OCI-LY1 (cell line): ENCODE measurements around the gene STARD13.

Experiments
- H2AFZ ChIP-seq: fragments of 200-600 bp; sonication (generic), shearing (Covaris generic); 2 replicates; pipeline ENCODE4 v1.6.0; 2014; ENCODE audit warnings: antibody characterized with exemption, mild to moderate bottlenecking, low read length
- H3F3A ChIP-seq: fragments of 200-600 bp; sonication (generic), shearing (Covaris generic); 2 replicates; pipeline ENCODE4 v1.6.0; 2014; ENCODE audit warnings: mild to moderate bottlenecking, antibody characterized with exemption, low read length, moderate library complexity; ENCODE audit not compliant: insufficient read depth
- H3K27ac ChIP-seq: fragments of 200-600 bp; sonication (generic); 2 replicates; pipeline ENCODE4 v1.5.1; 2014; ENCODE audit warnings: low read length, mixed run types, mild to moderate bottlenecking, low read depth; ENCODE audit not compliant: poor library complexity, severe bottlenecking
- H3K27me3 ChIP-seq: fragments of 200-600 bp; sonication (generic); 2 replicates; pipeline ENCODE4 v1.6.0; 2014; ENCODE audit warnings: antibody characterized with exemption, mild to moderate bottlenecking, low read length, moderate library complexity; ENCODE audit not compliant: insufficient read depth
- H3K36me3 ChIP-seq: fragments of 200-600 bp; sonication (generic); 2 replicates; pipeline ENCODE4 v1.6.1; 2014; ENCODE audit warnings: mild to moderate bottlenecking, antibody characterized with exemption, low read length, moderate library complexity, mixed read lengths; ENCODE audit not compliant: insufficient read depth
- H3K4me1 ChIP-seq: fragments of 200-600 bp; sonication (generic); 2 replicates; pipeline ENCODE4 v1.5.1; 2014; ENCODE audit warnings: mild to moderate bottlenecking, low read length, moderate library complexity; ENCODE audit not compliant: insufficient read depth, severe bottlenecking
- H3K4me2 ChIP-seq: fragments of 200-600 bp; sonication (generic), shearing (Covaris generic); 2 replicates; pipeline ENCODE4 v1.6.1; 2014; ENCODE audit warnings: low read length
- H3K4me3 ChIP-seq: fragments of 200-600 bp; sonication (generic); 2 replicates; pipeline ENCODE4 v1.5.1; 2014; ENCODE audit warnings: low read length, low read depth, mild to moderate bottlenecking, mixed read lengths; ENCODE audit not compliant: poor library complexity, severe bottlenecking
- H3K79me2 ChIP-seq: fragments of 200-600 bp; shearing (Covaris generic); 2 replicates; pipeline ENCODE4 v1.6.1; 2016; ENCODE audit warnings: mixed run types, low read length, mixed read lengths; ENCODE audit not compliant: insufficient read depth
- H3K9ac ChIP-seq: fragments of 200-600 bp; sonication (generic), shearing (Covaris generic); 2 replicates; pipeline ENCODE4 v1.6.1; 2014; ENCODE audit warnings: mild to moderate bottlenecking, low read length, mixed read lengths
- H3K9me2 ChIP-seq: fragments of 200-600 bp; sonication (generic), shearing (Covaris generic); 2 replicates; pipeline ENCODE4 v1.6.1; 2014; ENCODE audit warnings: low read depth, mild to moderate bottlenecking, low read length, mixed read lengths
- H3K9me3 ChIP-seq: fragments of 200-600 bp; shearing (Covaris generic); 2 replicates; pipeline ENCODE4 v1.6.1; 2014; ENCODE audit warnings: low read length, mixed read lengths
- H4K20me1 ChIP-seq: fragments of 200-600 bp; sonication (generic), shearing (Covaris generic); 2 replicates; pipeline ENCODE4 v1.6.0; 2016; ENCODE audit warnings: mild to moderate bottlenecking, low read length; ENCODE audit not compliant: insufficient read depth
- EZH2 ChIP-seq: fragments of 200-600 bp; sonication (generic), shearing (Covaris generic); IDR thresholded peaks from 2 replicates; pipeline ENCODE4 v1.8.0; 2017; ENCODE audit warnings: borderline replicate concordance, mixed run types, mild to moderate bottlenecking, antibody characterized with exemption, low read length, moderate library complexity, mixed read lengths
- TF ChIP-seq, protein P1 (sequence below): fragments of 200-600 bp; sonication (generic), shearing (Covaris generic); IDR thresholded peaks from 2 replicates; pipeline ENCODE4 v1.5.1; 2017; ENCODE audit warnings: mild to moderate bottlenecking, antibody characterized with exemption, low read length, moderate library complexity, mixed read lengths

The STARD13 gene

DNA sequence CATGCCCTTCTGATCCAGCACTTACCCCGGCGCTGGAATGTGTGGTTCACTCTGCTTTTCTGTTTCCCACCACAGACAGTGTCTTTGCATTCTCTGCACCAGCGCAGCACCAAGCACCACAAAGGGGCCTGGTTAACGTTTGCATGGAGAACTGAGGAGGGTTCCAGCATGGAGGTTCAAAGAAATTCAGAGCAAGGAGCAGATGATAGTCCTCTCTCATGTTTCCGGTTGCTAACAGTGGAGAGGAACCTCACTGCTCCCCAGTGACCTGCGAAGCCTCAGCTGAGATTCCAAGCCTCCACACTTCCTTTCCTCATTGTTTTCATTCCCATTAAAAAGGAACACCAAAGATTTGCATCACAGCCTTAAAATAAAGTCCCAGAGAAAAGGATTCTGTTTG is 99.7 kb downstream of the STARD13 start:
- H2AFZ ChIP-seq = no peak overlapping the region

DNA sequence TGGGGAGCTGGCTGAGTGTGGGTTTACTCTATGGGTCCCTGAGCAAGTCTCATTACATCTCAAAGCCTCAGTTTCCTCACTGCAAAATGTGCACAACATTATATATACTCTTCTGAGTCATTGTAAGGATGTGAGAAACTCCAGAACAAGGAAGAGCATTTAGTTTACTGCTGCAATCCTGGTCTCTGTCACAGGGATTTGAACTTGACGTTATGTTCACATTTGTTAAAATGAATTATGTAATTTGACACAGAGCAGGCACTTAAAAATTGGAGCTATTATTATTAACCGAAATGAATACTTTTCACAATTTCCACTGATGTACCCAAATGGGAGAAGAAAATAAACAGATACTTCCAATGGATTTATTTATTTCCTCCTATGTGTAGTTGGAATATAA is 101.0 kb downstream of the STARD13 start:
- Histone ChIP-seq H3F3A (no peaks in the 10 kb centered on the region), H3K27ac (no peak overlapping the region), H4K20me1 (no peaks in the 10 kb centered on the region), H3K27me3 (no peaks in the 10 kb centered on the region), H3K9ac (no peak overlapping the region), H3K4me1 (no peaks in the 10 kb centered on the region), H2AFZ (no peak overlapping the region), H3K36me3 (no peaks in the 10 kb centered on the region), H3K4me2 (no peak overlapping the region), H3K9me2 (no peaks in the 10 kb centered on the region), H3K4me3 (no peak overlapping the region), H3K79me2 (no peaks in the 10 kb centered on the region), H3K9me3 (no peaks in the 10 kb centered on the region)
- TF ChIP-seq, protein P1, sequence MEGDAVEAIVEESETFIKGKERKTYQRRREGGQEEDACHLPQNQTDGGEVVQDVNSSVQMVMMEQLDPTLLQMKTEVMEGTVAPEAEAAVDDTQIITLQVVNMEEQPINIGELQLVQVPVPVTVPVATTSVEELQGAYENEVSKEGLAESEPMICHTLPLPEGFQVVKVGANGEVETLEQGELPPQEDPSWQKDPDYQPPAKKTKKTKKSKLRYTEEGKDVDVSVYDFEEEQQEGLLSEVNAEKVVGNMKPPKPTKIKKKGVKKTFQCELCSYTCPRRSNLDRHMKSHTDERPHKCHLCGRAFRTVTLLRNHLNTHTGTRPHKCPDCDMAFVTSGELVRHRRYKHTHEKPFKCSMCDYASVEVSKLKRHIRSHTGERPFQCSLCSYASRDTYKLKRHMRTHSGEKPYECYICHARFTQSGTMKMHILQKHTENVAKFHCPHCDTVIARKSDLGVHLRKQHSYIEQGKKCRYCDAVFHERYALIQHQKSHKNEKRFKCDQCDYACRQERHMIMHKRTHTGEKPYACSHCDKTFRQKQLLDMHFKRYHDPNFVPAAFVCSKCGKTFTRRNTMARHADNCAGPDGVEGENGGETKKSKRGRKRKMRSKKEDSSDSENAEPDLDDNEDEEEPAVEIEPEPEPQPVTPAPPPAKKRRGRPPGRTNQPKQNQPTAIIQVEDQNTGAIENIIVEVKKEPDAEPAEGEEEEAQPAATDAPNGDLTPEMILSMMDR = no peak
- no peak for TF ChIP-seq EZH2

More for the DNA sequence above, 99.7 kb downstream of the STARD13 start:
- Histone ChIP-seq H3K36me3 (no peaks in the 10 kb centered on the region), H3K4me3 (no peak overlapping the region), H3K27ac (no peak overlapping the region), H4K20me1 (no peaks in the 10 kb centered on the region), H3K79me2 (no peaks in the 10 kb centered on the region), H3K4me1 (no peaks in the 10 kb centered on the region), H3K9ac (no peak overlapping the region), H3K27me3 (no peaks in the 10 kb centered on the region), H3K4me2 (no peak overlapping the region), H3K9me3 (no peaks in the 10 kb centered on the region), H3K9me2 (no peaks in the 10 kb centered on the region), H3F3A (no peaks in the 10 kb centered on the region)
- TF ChIP-seq EZH2 = no peak
- TF ChIP-seq, protein P1 = no peak

DNA sequence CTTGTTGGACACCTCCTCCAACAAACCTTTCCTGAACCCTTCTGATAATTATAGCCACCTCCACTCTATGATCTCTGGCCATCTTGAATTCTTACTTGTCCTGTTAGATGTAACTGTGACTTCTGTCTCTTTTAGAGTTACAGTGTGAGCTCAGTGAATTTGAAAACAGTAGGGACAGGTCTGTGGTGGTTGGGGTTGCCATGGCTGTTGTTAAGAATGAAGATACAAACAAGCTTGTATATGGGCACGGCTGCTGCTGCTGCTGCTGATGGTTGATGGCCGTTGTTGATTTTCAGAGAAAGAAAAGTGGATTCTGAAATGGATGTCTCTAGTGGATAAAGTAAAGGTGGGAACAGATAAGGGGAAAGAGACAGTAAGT is 101.5 kb downstream of the STARD13 start:
- TF ChIP-seq, protein P1 = no peak
- no peak for TF ChIP-seq EZH2
- no peak overlapping the region for H3K27ac ChIP-seq
- H3K27me3 ChIP-seq = no peaks in the 10 kb centered on the region

More for the DNA sequence above, 101.5 kb downstream of the STARD13 start:
- no peaks in the 10 kb centered on the region for H4K20me1 ChIP-seq
- H3K9me2 ChIP-seq = no peaks in the 10 kb centered on the region
- no peaks in the 10 kb centered on the region for H3F3A ChIP-seq
- H3K4me3 ChIP-seq = no peak overlapping the region
- no peak overlapping the region for H2AFZ ChIP-seq
- H3K4me1 ChIP-seq = no peaks in the 10 kb centered on the region
- no peak overlapping the region for H3K9ac ChIP-seq
- no peaks in the 10 kb centered on the region for H3K36me3 ChIP-seq
- no peaks in the 10 kb centered on the region for H3K9me3 ChIP-seq
- H3K79me2 ChIP-seq = no peaks in the 10 kb centered on the region
- H3K4me2 ChIP-seq = no peak overlapping the region
